Astrocyte (in vitro differentiated cells and primary cell): Measurements from ENCODE around the gene CABP4.

Experiments used
- EZH2 ChIP-seq: IDR thresholded peaks from 2 replicates; pipeline ENCODE4 v1.6.1; 2012; ENCODE audit warnings: mild to moderate bottlenecking, low read length, inconsistent platforms; ENCODE audit not compliant: insufficient read depth
- TF ChIP-seq, protein P1 (sequence below): IDR thresholded peaks from 2 replicates; pipeline ENCODE4 v1.5.1; 2011; ENCODE audit warnings: low read depth, mild to moderate bottlenecking, inconsistent platforms, low read length, moderate library complexity; ENCODE audit not compliant: insufficient read depth

DNA sequence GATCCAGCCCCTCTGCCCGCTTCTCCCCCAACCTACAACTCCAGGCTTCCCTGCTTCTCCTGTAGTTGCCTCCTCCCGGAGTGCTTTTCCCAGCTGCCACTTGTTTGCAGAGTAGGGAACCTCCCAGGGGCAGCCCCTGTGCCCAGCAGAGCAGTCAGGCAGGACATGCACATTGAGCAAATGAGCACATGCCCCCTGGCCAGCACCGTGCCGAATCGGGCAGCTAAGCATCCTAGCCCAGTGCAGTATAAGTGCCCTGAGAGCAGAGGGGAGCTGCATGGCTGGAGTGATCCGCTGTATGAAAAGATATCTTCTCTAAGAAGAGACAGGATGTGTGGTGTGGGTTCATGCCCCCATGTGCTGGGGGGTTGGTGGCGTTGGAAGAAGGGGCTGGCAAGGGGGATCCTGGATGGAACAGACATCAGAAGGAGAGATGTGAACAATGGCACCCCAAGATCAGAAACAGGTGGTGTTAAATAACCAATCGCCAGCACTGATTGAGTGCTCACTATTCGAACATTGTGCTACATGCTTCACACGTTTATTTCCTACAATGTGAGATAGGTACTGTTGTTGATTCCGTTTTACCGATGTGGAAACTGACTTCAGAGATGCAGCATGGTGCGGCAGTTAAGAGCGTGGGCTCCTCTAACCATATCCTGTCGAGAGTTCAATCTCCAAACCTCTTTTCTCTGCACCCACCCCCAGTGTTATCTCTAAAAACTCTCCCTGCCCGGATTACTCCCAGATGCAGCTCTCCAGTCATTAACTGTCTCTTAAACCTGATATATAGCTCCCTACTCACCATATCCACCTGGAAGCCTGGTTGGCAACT lies 28.9 kb downstream of the CABP4 start:
- TF ChIP-seq, protein P1, sequence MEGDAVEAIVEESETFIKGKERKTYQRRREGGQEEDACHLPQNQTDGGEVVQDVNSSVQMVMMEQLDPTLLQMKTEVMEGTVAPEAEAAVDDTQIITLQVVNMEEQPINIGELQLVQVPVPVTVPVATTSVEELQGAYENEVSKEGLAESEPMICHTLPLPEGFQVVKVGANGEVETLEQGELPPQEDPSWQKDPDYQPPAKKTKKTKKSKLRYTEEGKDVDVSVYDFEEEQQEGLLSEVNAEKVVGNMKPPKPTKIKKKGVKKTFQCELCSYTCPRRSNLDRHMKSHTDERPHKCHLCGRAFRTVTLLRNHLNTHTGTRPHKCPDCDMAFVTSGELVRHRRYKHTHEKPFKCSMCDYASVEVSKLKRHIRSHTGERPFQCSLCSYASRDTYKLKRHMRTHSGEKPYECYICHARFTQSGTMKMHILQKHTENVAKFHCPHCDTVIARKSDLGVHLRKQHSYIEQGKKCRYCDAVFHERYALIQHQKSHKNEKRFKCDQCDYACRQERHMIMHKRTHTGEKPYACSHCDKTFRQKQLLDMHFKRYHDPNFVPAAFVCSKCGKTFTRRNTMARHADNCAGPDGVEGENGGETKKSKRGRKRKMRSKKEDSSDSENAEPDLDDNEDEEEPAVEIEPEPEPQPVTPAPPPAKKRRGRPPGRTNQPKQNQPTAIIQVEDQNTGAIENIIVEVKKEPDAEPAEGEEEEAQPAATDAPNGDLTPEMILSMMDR = no peak
- no peak for TF ChIP-seq EZH2
